ENCODE measurements around the gene DDI1.

DNA sequence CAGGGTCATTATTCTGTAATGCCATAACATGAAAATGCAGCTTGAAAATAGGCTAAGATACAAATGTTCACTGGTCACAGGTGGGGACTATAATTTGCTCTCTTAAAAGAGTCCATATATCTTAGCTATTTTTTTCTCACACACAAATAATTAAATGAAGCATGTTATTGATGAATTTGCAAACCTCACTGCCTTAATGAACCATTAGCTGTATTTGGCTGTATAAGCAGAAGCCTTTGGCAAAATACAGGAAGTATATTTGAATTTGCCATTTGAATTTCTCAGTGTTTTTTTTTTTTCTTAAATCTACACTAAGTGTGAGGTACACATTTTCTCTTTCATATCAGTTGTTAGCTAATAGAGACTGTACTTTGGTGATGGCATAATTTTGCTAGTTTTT is 38.7 kb downstream of the DDI1 start:
- TF ChIP-seq POLR2AphosphoS5 (IDR thresholded peaks at IDR 0.05; ENCODE audit: low read depth, low read length) (no peak), TAF1 (IDR thresholded peaks at IDR 0.05; ENCODE audit: borderline replicate concordance, insufficient read depth, low read length) (no peak), FOXP2 (optimal IDR thresholded peaks at IDR 0.05; ENCODE audit: borderline replicate concordance, extremely low read depth, extremely low read length, insufficient read depth) (no peak)
- TF ChIP-seq, protein P1, sequence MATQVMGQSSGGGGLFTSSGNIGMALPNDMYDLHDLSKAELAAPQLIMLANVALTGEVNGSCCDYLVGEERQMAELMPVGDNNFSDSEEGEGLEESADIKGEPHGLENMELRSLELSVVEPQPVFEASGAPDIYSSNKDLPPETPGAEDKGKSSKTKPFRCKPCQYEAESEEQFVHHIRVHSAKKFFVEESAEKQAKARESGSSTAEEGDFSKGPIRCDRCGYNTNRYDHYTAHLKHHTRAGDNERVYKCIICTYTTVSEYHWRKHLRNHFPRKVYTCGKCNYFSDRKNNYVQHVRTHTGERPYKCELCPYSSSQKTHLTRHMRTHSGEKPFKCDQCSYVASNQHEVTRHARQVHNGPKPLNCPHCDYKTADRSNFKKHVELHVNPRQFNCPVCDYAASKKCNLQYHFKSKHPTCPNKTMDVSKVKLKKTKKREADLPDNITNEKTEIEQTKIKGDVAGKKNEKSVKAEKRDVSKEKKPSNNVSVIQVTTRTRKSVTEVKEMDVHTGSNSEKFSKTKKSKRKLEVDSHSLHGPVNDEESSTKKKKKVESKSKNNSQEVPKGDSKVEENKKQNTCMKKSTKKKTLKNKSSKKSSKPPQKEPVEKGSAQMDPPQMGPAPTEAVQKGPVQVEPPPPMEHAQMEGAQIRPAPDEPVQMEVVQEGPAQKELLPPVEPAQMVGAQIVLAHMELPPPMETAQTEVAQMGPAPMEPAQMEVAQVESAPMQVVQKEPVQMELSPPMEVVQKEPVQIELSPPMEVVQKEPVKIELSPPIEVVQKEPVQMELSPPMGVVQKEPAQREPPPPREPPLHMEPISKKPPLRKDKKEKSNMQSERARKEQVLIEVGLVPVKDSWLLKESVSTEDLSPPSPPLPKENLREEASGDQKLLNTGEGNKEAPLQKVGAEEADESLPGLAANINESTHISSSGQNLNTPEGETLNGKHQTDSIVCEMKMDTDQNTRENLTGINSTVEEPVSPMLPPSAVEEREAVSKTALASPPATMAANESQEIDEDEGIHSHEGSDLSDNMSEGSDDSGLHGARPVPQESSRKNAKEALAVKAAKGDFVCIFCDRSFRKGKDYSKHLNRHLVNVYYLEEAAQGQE (IDR thresholded peaks at IDR 0.05; ENCODE audit: insufficient read depth in 1 of 2, low read depth in 2 of 2, low read length in 2 of 2) = no peak
